Effector memory CD4-positive, alpha-beta T cell (primary cell): Measurements from ENCODE around the gene CHSY1.

Experiments used
- DNase-seq, 3 donors: peaks; one replicate each; pipeline ENCODE4 v3.0.0-alpha.2; 2020
- H3K27ac ChIP-seq: 2 replicates; pipeline ENCODE4 v1.7.0; 2013; ENCODE audit warnings: mild to moderate bottlenecking, low read length, moderate library complexity; ENCODE audit not compliant: insufficient read depth, poor library complexity, severe bottlenecking
- H3K27me3 ChIP-seq: replicated peaks from 2 replicates; pipeline ENCODE4 v1.7.0; 2013; ENCODE audit warnings: mild to moderate bottlenecking, low read length; ENCODE audit not compliant: insufficient read depth, control insufficient read depth, poor library complexity, severe bottlenecking
- H3K36me3 ChIP-seq: 2 replicates; pipeline ENCODE4 v1.7.0; 2013; ENCODE audit warnings: mild to moderate bottlenecking, low read length, moderate library complexity; ENCODE audit not compliant: control insufficient read depth, insufficient read depth
- H3K4me1 ChIP-seq: 2 replicates; pipeline ENCODE4 v1.7.0; 2013; ENCODE audit warnings: low read length, mild to moderate bottlenecking; ENCODE audit not compliant: control insufficient read depth, insufficient read depth, poor library complexity, severe bottlenecking
- H3K4me3 ChIP-seq: 2 replicates; pipeline ENCODE4 v1.7.0; 2013; ENCODE audit warnings: low read length, low read depth, mild to moderate bottlenecking; ENCODE audit not compliant: insufficient read depth, poor library complexity, severe bottlenecking
- H3K9me3 ChIP-seq: 2 replicates; pipeline ENCODE4 v1.7.0; 2013; ENCODE audit warnings: mild to moderate bottlenecking, low read length, moderate library complexity; ENCODE audit not compliant: control insufficient read depth

Gene CHSY1

DNA sequence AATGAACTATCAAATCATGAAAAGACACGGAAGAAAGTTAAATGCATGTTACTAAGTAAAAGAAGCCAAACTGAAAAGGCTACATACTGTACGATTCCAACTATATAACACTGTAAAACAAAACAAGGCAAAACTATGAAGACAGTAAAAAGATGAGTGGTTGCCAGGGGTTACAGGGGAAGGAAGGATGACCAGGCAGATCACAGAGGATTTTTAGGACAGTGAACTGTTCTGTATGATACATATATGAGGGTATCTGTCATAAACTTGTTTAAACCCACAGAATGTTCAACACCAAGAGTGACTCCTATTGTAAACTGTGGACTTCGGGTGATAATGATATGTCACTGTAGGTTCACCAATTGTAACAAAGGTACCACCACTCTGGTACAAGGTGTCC, 60.6 kb downstream of the CHSY1 start:
- Histone ChIP-seq H3K9me3 (no peaks in the 10 kb centered on the region), H3K27ac (no peak overlapping the region), H3K27me3 (no peaks in the 10 kb centered on the region), H3K36me3 (no peaks in the 10 kb centered on the region), H3K4me3 (no peak overlapping the region), H3K4me1 (peaks cover 6% of the 10 kb centered on the region)
- no peak for DNase-seq

DNA sequence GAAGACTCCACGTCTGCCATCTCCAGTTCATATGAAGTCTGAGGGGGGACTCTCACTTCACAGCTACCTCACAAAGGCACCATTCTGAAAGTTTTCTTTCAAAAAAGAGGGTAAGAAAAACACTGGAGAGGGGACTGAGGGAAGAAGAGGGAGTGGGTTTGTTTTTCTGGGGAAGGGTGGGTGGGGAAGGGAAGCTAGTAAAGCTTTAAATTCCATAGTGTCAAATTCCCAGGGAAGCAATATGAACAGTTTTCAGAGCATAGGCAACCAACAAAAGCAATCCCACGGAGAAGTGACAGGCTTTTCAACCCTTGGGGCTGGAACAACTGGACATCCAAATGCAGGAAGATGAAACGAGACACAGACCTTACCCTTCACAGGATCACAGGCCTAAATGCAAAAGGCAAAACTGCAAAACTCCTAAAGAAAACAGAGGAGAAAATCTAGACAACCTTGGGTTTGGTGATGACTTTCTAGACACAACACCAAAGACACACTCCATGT, 61.7 kb downstream of the CHSY1 start:
- no peaks in the 10 kb centered on the region for H3K36me3 ChIP-seq
- H3K27me3 ChIP-seq: no peaks in the 10 kb centered on the region
- peaks cover 6% of the 10 kb centered on the region for H3K4me1 ChIP-seq
- no peak overlapping the region for H3K4me3 ChIP-seq
- H3K9me3 ChIP-seq: no peaks in the 10 kb centered on the region
- H3K27ac ChIP-seq: no peak overlapping the region
- no peak for DNase-seq

DNA sequence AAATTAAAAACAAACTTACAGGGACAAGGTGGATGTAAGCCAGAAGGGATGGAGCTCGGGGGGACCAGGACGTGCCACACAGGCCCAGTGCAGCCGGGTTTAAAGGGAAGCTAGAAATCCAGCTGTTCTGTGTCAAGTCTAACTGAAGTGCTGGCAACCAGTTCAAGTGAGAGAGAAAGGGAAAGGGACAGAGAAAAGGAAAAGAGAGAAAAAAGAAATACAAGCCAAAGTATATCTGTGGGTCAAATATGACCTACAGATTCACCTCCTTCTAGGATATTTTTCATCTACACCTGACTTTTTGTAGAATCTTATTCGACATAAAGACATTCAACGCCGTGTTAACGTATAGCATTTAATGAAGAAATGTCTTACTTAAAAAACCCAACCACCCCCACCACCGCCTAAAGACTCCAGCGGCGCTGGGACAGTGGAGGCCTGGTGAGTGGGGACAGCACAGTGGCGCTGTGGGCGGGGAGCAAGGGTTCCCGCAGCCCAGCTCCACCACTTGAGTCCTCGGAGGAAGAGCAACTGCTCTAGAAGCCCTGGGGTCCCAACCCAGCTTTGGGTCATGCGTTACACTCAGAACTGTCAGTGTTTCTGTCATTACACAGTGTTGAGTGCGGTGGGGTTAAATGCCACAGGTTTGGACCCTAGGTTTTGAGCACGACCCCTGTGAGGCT, 62.3 kb downstream of the CHSY1 start:
- no peaks in the 10 kb centered on the region for H3K36me3 ChIP-seq
- H3K27ac ChIP-seq: no peak overlapping the region
- H3K27me3 ChIP-seq: no peaks in the 10 kb centered on the region
- H3K4me3 ChIP-seq: no peak overlapping the region
- no peaks in the 10 kb centered on the region for H3K9me3 ChIP-seq
- peaks cover 4% of the 10 kb centered on the region for H3K4me1 ChIP-seq
- DNase-seq: no peak

DNA sequence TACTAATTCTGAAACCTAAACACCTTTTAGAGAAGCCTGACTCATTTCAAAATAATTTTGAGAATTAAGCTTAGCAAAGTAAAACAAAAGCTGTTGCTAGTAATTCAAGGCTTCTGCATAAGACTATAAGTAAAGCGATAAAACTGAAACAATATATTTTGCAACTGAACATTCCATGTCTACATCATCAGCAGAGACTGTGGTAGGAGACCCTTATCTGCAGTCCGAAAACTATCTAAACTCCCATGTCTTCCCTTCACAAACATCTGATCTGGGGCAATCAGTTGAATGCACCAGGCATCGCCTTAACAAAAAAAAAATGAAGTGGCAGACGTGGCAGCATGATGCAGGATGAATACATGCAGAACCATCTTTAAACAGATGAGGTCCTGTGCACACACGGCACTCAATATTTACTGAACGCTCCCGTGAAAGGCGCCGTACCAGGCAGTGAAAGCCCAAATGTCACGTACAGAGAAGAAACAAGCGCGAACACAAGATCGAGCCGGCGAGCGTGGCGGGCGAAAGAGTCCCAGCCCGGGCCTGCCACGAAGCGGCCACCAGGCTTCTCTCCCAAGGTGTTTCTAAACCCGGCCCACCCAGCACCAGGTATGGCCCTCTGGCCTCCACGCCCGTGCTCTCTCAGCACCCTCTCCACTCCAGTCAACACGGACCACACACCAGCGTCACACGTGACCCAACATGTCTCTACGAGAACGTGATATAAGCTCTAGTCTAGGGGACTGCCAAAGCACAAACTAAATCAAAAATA, 63.0 kb downstream of the CHSY1 start:
- no peak for DNase-seq
- Histone ChIP-seq H3K4me1 (no peaks in the 10 kb centered on the region), H3K4me3 (no peak overlapping the region), H3K9me3 (no peaks in the 10 kb centered on the region), H3K27me3 (no peaks in the 10 kb centered on the region), H3K27ac (no peak overlapping the region), H3K36me3 (no peaks in the 10 kb centered on the region)

DNA sequence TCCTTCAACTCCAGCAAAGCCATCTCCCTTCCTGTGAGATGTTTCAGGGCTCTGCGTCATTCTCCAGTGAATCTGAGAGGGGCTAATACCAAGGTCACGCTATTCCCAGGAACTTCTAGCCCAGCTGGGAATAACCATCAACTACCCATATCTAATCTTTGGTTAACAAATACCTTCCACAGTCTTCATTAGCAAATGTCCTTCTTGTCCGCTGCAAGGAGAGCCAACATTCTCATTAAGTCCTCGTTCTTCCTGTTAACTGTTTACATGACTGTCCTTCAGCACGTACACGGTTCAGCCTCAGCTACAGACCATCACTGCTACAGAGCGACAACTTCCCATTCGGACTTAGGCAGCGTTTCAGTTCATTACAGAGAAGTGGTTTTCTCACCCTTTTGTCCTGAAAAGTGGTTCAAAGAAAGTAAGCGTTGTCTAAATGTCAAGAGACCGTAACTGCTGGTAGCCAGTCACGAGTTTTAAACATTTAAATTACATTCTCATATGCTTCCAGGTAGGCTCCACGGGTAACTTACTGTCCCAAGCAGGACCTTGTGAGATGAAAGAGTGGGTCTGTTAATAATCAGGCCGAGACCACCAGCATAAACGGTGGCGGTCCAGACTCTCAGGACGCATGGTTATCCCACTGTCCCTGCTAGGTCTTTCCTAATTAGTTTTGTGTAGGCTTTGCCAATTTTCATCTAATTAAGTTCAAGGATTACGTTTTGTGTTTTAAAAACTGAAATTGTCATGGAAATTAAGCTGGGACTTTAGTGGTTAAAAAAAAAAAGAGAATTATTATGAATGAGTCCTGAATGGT, 63.8 kb downstream of the CHSY1 start:
- Histone ChIP-seq H3K27ac (no peak overlapping the region), H3K27me3 (no peaks in the 10 kb centered on the region), H3K9me3 (no peaks in the 10 kb centered on the region), H3K4me3 (no peak overlapping the region), H3K36me3 (no peaks in the 10 kb centered on the region), H3K4me1 (no peaks in the 10 kb centered on the region)
- DNase-seq: no peak

DNA sequence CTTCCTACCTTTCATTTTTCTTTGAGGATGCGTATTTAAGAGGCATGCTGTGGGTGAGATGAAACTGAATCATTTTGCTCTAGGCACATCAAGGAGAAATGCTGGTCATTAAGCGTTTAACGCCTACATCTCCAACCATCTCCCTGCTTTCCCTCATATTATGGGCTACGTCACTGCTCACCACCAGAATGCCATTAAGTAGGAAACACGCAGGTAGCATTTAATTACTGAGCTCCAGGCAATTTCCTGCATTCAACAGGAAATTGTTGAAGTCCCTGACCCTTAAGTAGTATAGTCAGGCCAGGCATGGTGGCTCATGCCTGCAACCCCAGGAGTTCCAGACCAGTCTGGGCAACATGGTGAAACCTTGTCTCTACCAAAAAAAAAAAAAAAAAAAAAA, 66.1 kb downstream of the CHSY1 start:
- H3K27ac ChIP-seq: no peak overlapping the region
- H3K27me3 ChIP-seq: no peaks in the 10 kb centered on the region
- no peaks in the 10 kb centered on the region for H3K36me3 ChIP-seq
- H3K4me3 ChIP-seq: no peak overlapping the region
- DNase-seq: no peak
- H3K9me3 ChIP-seq: no peaks in the 10 kb centered on the region
- H3K4me1 ChIP-seq: no peaks in the 10 kb centered on the region

DNA sequence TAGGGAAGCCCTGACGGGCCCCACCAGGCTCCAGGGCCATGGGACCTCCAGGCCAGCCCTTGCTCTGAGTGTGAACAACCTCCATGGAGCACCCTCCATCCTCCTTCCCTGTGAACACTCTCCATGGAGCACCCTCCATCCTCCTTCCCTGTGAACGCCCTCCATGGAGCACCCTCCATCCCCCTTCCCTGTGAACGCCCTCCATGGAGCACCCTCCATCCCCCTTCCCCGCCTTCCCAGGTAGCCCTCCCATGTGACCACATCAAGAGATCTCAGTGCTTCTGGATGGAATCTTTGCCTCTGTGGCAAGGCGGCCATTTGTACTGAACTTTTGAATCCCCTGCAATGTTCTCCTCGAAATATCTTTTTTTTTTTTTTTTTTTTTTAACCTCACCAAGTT, 66.5 kb downstream of the CHSY1 start:
- Histone ChIP-seq H3K4me1 (no peaks in the 10 kb centered on the region), H3K27me3 (no peaks in the 10 kb centered on the region), H3K4me3 (no peak overlapping the region), H3K27ac (no peak overlapping the region), H3K36me3 (no peaks in the 10 kb centered on the region), H3K9me3 (no peaks in the 10 kb centered on the region)
- DNase-seq: no peak

DNA sequence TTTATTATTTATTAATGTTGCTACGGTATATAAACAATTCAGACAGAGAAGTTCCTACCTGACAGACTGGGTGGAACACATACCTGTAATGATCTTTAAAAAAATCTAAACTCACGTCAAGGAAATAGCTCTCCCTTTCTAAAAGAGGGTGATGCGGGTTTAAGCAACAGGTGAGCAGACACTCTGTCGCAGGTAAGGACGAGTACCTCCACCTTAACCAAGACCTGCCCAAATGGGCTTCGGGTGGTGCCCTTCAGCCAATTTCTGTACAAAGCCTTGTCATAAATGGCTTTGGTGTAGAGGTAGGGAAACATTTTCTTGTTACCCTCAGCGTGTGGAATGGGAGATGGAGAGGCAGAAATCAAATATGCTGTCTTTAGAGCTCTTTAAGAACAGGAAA, 67.0 kb downstream of the CHSY1 start:
- H3K27me3 ChIP-seq: no peaks in the 10 kb centered on the region
- no peak overlapping the region for H3K4me3 ChIP-seq
- no peaks in the 10 kb centered on the region for H3K36me3 ChIP-seq
- no peaks in the 10 kb centered on the region for H3K9me3 ChIP-seq
- no peak for DNase-seq
- no peak overlapping the region for H3K27ac ChIP-seq
- no peaks in the 10 kb centered on the region for H3K4me1 ChIP-seq

DNA sequence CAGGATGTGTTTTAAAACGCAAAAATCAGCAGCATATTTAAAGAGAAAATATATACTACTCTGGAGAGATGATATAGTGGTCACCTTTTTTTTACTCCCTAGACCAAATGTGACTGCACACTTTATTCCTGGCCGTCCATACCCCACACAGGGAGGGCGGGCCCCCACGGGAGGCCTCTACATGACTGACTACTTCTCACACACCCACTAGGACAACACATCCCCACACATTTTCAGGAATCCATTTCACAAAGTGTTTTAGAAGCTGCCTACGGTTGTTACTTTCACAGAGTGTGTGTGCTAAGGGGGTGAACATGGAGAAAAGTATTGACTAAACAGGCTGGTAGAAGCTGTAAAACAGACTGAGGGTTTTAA, 67.9 kb downstream of the CHSY1 start:
- Histone ChIP-seq H3K27ac (no peak overlapping the region), H3K36me3 (no peaks in the 10 kb centered on the region), H3K4me3 (no peak overlapping the region), H3K4me1 (no peaks in the 10 kb centered on the region), H3K9me3 (no peaks in the 10 kb centered on the region), H3K27me3 (no peaks in the 10 kb centered on the region)
- no peak for DNase-seq
